ENCODE results near the gene MACO1.
A peak's percentile ranks its signal among the peaks of the same experiment; 100 is the strongest.
"Not testable (repeated sequence)": the region's sequence is repeated elsewhere in the genome, so short reads cannot be mapped to it uniquely, and the experiment has no call there.

MACO1 gene

GRCh38 chr1:25458541-25459298 lies 28.0 kb downstream of the MACO1 start:
- no peak for DNase-seq (ENCODE audit: low spot score)

GRCh38 chr1:25460020-25460419 lies 29.3 kb downstream of the MACO1 start:
- DNase-seq (ENCODE audit: low spot score): no peak

GRCh38 chr1:25460816-25461215 lies 30.1 kb downstream of the MACO1 start:
- DNase-seq (ENCODE audit: low spot score): not testable (repeated sequence)

DNA sequence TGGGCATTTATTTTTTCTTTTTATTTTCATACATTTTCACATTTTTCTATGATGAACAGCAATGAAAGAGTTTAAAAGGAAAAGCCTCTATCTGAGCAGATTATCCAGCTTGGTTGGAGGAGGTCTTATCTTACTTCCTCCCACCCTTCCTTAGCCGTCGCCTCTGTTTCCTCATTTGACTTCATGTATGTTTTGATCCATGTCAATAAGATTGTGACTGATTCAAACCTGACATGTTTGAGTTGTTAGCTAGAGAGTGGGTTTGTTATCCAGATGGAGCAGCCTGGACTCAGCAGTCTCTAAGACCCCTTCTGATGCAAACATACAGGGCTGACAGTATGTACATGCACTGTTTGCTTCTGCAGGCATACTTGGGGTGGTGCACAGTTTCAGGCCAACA lies 31.2 kb downstream of the MACO1 start:
- DNase-seq (ENCODE audit: low spot score): no peak

DNA sequence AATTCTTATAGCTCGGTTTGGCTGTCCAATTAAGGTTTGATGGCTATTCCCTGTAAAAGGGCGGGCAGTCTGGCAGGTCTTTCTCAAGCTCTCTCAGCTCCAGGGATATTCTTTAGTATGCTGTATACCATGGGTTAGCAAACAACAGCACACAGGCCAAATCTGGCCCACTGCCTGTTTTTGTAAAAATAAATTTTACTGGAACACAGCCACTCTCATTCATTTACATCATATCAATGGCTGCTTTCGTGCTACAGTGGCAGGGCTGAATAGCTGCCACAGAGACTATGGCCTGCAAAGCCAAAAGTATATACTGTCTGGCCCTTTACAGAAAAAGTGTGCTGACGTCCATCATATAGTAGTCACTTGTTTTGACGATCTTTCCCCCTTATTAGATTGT lies 32.0 kb downstream of the MACO1 start:
- DNase-seq (ENCODE audit: low spot score): no peak

GRCh38 chr1:25467193-25467592 lies 36.5 kb downstream of the MACO1 start:
- no peak for DNase-seq (ENCODE audit: low spot score)

GRCh38 chr1:25467616-25468015 lies 36.9 kb downstream of the MACO1 start:
- DNase-seq (ENCODE audit: low spot score): no peak

GRCh38 chr1:25468033-25468432 lies 37.3 kb downstream of the MACO1 start:
- no peak for DNase-seq (ENCODE audit: low spot score)

DNA sequence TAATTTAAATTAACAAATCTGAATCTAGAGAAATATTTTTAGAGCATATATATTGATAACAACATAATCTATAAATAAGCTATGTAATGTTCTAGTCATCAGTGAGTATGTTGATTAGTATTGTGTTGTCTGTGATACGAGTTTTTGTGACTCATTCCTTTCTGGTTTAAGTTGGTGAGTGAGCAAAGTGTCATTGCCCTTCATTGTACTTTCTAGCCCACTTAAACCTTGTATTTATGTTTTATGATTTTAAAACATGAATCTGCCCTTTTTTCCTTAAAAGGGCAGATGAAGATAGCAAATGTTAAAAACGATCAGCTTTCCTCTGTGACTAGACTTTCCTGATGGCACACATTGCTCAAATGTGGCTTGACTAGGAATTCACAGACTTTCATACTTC lies 38.5 kb downstream of the MACO1 start:
- peak; percentile 21 for DNase-seq (ENCODE audit: low spot score)

DNA sequence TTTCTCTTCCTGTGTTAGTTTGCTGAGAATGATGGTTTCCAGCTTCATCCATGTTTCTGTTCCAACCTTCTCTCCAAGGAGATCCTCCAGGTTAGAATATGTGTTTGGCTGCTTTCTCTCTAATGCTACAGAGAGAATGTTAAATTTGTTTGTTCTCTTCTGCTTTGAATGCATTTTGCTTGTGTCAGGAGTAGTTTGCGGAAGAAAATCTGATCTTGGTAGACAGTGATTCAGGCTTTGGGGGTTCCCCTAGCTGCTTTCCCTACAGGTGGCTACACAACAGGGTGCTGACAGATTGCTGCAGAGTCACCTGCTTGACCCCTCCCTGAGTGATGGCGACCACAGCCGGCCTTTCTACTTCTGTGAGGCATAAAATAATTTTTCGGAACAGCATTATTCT lies 41.8 kb downstream of the MACO1 start:
- DNase-seq (ENCODE audit: low spot score): no peak

DNA sequence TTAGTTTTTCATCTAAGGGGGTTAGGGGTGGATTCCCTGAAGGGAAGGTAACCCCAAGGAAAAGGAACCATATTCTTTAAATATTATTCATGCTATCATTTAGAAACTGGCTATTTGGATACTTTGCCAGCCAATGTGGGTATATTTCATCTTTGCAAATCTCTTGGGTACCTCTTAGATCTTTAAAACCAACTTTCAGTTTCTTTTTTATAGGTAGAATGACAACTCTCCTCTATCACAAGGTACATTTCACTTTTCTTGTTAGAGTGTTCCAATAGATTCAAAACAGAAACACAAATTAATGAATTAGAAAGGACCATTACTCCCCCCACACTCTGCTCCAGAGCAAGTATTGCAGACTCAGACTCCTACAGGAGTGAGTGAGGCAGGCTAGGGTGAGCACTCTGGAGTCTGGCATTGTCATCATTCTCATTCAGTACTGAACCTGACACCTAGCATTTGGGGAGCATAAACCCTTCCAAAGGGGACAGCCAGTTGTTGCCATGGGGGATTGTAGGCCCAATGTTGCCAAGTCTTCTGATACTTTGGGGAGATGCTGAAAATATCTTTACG lies 43.0 kb downstream of the MACO1 start:
- DNase-seq (ENCODE audit: low spot score): no peak

- no peak for DNase-seq (ENCODE audit: low spot score)
Observed at GRCh38 chr1:25474439-25475047, 43.8 kb downstream of the MACO1 start.

GRCh38 chr1:25476186-25477097 lies 45.7 kb downstream of the MACO1 start:
- no peak for DNase-seq (ENCODE audit: low spot score)

DNA sequence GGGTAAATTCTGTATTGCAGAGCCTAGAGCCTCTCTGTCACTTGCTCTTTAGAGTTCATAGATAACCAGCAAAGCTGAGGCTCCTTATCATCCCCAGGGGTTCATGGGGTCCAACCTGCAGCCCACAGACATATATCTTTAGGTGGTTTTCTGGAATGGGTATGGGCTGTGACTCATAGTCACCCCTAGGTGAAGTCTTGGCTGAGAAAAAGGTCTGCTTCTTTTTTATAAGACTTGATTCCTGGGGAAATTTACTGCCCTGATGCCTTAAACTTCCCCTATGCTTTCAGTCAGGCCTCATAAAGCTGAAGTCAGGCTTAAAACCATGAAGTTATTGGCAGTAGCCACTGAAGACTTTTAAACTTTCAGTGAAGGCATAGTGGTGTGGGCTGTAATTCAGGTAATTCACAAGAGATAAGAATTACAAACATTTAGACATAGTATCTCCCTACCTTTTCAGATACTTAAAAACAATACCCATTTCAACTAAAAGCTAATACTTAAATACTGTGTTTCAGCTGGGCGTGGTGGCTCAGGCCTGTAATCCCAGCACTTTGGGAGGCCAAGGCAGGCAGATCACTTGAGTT lies 46.8 kb downstream of the MACO1 start:
- DNase-seq (ENCODE audit: low spot score): no peak

DNA sequence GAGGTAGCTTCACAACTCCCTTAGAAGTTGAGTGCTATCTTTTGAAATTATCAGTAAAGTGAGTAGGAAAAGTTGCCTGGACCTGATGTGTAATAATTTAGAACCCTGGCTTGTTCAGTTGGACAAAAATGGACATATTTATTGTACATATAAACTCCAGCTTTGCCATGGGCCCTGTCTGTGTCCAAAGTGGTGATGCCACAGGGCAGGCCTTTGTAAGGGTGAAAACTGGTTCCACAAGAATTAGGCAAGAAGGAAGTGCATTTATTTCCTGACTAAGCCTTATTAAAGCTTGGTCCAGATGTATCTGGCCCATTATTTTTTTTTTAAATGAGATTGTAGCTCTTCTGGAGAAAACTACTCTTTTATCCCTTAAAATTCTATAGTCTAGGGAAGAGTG lies 47.9 kb downstream of the MACO1 start:
- no peak for DNase-seq (ENCODE audit: low spot score)

DNA sequence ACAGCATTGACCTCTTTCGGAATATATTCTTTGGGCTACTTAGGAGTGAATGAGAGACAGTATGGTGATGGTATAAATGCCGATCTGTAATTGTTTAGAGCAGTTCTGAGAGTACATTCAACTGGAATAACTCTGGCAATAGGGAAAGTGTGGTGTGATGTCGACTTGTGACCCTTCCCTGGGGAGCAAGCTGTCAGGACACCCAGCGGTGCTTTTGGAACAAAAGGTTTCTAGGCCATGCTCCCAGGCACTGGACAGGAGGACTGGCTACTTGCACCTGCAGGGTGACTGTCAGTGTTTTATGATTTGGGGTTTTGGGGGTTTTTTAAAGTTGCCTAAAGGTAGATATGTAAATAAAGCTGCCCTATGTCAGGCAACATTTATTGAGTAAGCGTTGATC lies 50.9 kb downstream of the MACO1 start:
- DNase-seq (ENCODE audit: low spot score): no peak

- no peak for DNase-seq (ENCODE audit: low spot score)
Observed at GRCh38 chr1:25482211-25482610, 51.5 kb downstream of the MACO1 start.

DNA sequence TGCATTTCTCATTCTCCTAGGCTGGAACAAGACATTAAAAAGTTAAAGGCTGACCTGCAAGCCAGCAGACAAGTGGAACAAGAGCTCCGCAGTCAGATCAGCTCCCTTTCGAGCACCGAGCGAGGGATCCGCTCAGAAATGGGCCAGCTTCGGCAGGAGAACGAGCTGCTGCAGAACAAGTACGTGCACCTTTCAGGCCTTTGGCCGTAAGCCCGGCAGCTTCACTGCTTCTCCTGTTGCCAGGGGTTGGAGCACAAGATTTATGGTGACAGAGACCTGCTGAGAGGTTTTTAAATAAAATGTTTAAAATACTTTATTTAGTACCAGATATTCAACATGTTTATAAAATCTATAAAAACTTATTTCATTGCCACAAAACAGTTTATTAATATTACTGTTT lies 53.4 kb downstream of the MACO1 start:
- DNase-seq (ENCODE audit: low spot score): no peak

- DNase-seq (ENCODE audit: low spot score): no peak
Observed at GRCh38 chr1:25484533-25484932, 53.8 kb downstream of the MACO1 start.

DNA sequence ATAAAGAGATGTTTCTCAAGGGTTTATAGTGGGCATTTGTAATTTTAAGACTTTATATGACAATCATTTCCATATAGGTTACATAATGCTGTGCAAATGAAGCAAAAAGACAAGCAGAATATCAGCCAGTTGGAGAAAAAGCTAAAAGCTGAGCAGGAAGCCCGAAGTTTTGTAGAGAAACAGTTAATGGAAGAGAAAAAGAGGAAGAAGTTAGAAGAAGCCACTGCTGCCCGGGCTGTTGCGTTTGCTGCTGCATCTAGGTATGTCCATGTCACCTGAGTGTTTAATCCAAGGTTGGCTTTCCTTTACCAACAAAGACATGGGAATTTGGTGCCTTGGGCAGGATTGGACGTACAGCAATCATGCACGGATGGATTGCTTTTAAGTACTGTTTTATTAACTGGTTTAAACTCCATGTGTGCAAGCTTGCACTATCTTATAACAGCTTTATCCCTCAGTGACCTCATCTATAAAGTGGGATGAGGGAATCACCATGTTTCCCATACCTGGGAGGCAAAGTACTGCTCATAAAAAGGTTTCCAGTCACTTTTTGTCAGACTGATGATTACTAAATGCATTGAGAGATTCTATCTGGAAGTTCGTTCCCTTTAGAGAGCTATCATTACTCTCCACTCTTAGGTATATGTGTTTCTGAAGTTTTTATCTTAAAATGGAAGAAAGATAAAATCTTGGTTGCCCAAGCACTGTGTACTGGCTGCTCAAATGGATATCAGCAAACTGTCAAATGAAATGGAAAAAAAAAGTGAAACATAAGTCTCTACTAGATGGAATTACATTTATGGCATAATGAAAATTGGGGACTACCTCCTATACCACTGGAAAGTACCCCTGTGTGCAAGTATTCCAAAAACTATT lies 55.1 kb downstream of the MACO1 start:
- no peak for DNase-seq (ENCODE audit: low spot score)

DNA sequence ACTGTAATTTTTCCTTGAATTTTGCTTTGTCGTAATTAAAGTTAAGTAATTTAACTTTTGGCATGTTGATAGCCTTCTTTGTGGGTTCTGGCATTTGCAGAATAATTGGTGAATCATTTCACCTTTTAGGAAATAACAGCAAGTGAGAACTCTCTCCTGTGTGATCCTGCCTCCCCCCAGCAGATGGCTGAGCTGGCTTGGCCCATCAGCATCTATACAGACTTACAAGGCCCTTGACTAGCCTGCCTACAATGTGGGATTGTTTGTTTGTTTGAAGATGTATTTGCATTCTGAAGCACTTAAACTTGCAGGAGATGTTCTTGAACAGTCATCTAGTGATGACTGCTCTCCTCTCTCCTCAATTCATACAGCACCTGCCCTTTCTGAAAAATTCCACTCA lies 55.9 kb downstream of the MACO1 start:
- DNase-seq (ENCODE audit: low spot score): peak; percentile 45

All from AG20443 (cell line).